ENCODE data around the gene OGDH.

- TF ChIP-seq CTCF (IDR thresholded peaks at IDR 0.05; ENCODE audit: insufficient read depth, low read depth, low read length) (no peak), EZH2 (IDR thresholded peaks at IDR 0.05; ENCODE audit: insufficient read depth, low read length) (no peak)
Observed at GRCh38 chr7:44733708-44734481, 127.5 kb downstream of the OGDH start.
